Liver (tissue), 3 donors: ENCODE data around the gene RNF6.

ENCODE experiments used
- ATF3 ChIP-seq: IDR thresholded peaks from 2 replicates; pipeline ENCODE4 v1.6.1; 2016; ENCODE audit warnings: antibody characterized with exemption
- CTCF ChIP-seq: fragments of 150-350 bp; IDR thresholded peaks from 2 replicates; pipeline ENCODE4 v1.5.1; 2017; ENCODE audit warnings: improper control_type of control experiment, low read depth, low read length; ENCODE audit not compliant: missing input control
- RAD21 ChIP-seq, 2 donors: IDR thresholded peaks; 2 replicates each; pipeline ENCODE4 v1.6.1; 2016; ENCODE audit warnings: antibody characterized with exemption in 2 of 2, mild to moderate bottlenecking in 2 of 2
- donor health status: healthy.
- donor health status: healthy.

- no peak for TF ChIP-seq RAD21 (IDR thresholded peaks at IDR 0.05)
- no peak for TF ChIP-seq CTCF
- no peak for TF ChIP-seq ATF3
Observed at GRCh38 chr13:26266311-26266710, 44.2 kb upstream of the RNF6 start.
